Measurements from ENCODE around the gene ANO5.

The ANO5 gene

DNA sequence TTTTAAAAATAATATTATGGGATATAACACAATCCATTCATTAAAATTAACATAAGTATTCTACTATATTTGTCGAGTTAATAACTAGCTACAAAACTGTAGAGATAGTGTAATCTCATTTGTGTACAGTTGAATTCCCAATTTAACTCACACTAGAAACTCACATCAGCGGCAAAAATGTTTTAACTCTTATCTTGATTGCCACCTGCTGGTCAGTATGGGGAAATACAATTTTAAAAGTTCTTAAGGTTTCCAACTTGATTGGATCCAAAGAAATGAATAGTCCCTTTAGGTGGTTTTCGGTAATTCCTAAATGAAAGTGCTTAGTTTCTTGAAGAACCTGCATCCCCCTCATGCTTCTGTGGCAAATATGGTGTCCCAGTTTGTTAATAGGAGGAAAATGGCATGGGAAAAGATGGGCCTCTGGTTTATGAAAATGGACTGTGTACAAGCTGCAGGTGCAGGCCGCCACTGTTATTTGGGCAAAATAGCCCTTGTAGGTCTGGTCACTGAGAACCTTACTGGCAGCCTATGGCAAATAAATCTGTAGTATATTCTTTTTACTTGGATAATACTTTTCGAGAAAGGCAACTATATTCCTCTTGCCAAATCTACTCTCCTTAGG, 111.6 kb downstream of the ANO5 start:
- peak in 1 of 42 donors; percentile 13 for DNase-seq
- intact Hi-C loops (cut with DNase I), result no loop called here

DNA sequence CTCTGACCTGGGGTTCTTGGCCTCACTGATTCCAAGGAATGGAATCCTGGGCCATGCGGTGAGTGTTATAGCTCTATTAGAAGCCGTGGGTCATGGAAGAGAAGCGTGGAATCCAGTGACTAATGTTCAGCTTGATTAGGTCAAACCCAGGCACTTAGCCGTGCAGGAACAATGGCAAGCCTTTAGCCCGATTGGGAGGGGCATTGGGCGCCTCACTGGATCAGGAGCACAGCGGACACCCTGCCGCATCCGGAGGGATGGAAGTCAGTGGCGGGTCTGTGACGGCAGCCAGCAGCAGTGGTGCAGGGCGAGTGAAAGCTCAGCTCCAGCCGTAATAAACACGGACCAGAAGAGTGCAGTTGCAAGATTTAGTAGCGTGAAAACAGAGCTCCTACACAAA, 124.8 kb downstream of the ANO5 start:
- intact Hi-C loops (cut with DNase I), result no loop called here
- no peak for DNase-seq

DNA sequence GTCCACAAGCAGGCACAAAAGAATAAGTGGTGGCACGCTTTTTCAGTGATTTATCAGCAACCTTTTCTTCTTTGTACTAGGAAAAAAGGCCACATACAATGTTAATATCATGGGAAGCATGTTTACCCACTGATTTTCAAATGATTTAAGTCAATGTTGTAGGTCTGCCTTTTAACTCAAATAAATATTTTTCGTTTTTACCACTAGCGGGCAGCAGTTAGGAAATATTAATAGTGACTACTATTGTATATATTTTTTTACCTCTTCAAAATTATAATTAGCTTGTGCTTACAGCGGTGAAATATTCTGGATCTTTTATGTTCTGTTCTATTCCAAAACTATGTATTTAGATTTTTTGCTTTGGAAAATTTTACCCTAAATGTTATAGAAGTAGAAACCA, 138.9 kb downstream of the ANO5 start:
- no peak for DNase-seq
- intact Hi-C loops (cut with DNase I), result loop anchor here (10.0 kb wide), 1 partner anchor 453 kb away; no protein-coding TSS in a partner anchor

All from head of caudate nucleus (tissue), 42 donors.